Stimulated activated CD8-positive, alpha-beta memory T cell treated with anti-CD3 and anti-CD28 coated beads, Interleukin-2, amount 100 ng/mL, for 1 hour (primary cell): ENCODE measurements around the gene DNMT3A.

ENCODE experiments used
- DNase-seq, 2 donors: peaks; one replicate each; pipeline ENCODE4 v3.0.0-alpha.2; 2020; ENCODE audit warnings: low read depth in 2 of 2

Gene DNMT3A

GRCh38 chr2:25341753-25342371 lies at the start of gene DNMT3A:
DNMT3A (minus strand) TSS chr2:25341925; CDS start chr2:25313984, 27,941 bp downstream.
- peak in 1 of 2 donors; percentile 43 for DNase-seq

GRCh38 chr2:25389161-25389560 lies 47.4 kb upstream of the DNMT3A start:
- DNase-seq, result no peak

- no peak for DNase-seq
Observed at GRCh38 chr2:25388491-25388890, 46.8 kb upstream of the DNMT3A start.

GRCh38 chr2:25387876-25388449 lies 46.2 kb upstream of the DNMT3A start:
- no peak for DNase-seq

GRCh38 chr2:25386971-25387875 lies 45.5 kb upstream of the DNMT3A start:
- no peak for DNase-seq

GRCh38 chr2:25385910-25386309 lies 44.2 kb upstream of the DNMT3A start:
- DNase-seq, result no peak

GRCh38 chr2:25383806-25384205 lies 42.1 kb upstream of the DNMT3A start:
- no peak for DNase-seq

- DNase-seq, result no peak
Observed at GRCh38 chr2:25381502-25381901, 39.8 kb upstream of the DNMT3A start.

GRCh38 chr2:25380586-25381375 lies 39.1 kb upstream of the DNMT3A start:
- no peak for DNase-seq

- no peak for DNase-seq
Observed at GRCh38 chr2:25380023-25380422, 38.3 kb upstream of the DNMT3A start.

GRCh38 chr2:25379535-25379934 lies 37.8 kb upstream of the DNMT3A start:
- no peak for DNase-seq

- DNase-seq, result no peak
Observed at GRCh38 chr2:25378731-25379490, 37.2 kb upstream of the DNMT3A start.

GRCh38 chr2:25377822-25378421 lies 36.2 kb upstream of the DNMT3A start:
- no peak for DNase-seq

GRCh38 chr2:25376750-25377621 lies 35.3 kb upstream of the DNMT3A start:
- DNase-seq, result peak; percentile 83 to 84

- DNase-seq, result no peak
Observed at GRCh38 chr2:25375989-25376545, 34.3 kb upstream of the DNMT3A start.

- no peak for DNase-seq
Observed at GRCh38 chr2:25375371-25375988, 33.8 kb upstream of the DNMT3A start.

GRCh38 chr2:25374827-25375226 lies 33.1 kb upstream of the DNMT3A start:
- DNase-seq, result no peak

- DNase-seq, result no peak
Observed at GRCh38 chr2:25374411-25374810, 32.7 kb upstream of the DNMT3A start.
